ENCODE measurements around the gene LYST.
A peak's percentile ranks its signal among the peaks of the same experiment; 100 is the strongest.
"Not testable (repeated sequence)": the region's sequence is repeated elsewhere in the genome, so short reads cannot be mapped to it uniquely, and the experiment has no call there.

LYST gene

GRCh38 chr1:235818632-235819136 lies 48.0 kb downstream of the LYST start:
- no peak for DNase-seq

DNA sequence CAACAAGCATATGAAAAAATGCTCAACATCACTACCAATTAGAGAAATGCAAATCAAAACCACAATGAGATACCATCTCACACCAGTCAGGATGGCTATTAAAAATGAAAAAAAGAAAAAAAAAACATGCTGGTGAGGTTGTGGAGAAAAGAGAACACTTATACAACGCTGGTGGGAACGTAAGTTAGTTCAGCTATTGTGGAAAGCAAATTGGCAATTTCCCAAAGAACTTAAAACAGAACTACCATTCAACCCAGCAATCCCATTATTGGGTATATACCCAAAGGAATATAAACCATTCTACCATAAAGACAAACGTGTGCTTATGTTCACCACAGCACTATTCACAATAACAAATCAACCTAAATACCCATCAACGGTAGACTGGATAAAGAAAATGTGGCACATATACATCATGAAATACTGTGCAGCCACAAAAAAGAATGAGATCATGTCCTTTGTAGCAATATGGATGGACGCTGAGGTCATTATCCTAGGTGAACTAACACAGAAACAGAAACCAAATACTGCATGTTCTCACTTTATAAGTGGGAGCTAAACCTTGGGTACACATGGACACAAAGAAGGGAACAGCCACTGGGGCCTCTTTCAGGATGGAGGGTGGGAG lies 49.5 kb downstream of the LYST start:
- DNase-seq, result no peak

DNA sequence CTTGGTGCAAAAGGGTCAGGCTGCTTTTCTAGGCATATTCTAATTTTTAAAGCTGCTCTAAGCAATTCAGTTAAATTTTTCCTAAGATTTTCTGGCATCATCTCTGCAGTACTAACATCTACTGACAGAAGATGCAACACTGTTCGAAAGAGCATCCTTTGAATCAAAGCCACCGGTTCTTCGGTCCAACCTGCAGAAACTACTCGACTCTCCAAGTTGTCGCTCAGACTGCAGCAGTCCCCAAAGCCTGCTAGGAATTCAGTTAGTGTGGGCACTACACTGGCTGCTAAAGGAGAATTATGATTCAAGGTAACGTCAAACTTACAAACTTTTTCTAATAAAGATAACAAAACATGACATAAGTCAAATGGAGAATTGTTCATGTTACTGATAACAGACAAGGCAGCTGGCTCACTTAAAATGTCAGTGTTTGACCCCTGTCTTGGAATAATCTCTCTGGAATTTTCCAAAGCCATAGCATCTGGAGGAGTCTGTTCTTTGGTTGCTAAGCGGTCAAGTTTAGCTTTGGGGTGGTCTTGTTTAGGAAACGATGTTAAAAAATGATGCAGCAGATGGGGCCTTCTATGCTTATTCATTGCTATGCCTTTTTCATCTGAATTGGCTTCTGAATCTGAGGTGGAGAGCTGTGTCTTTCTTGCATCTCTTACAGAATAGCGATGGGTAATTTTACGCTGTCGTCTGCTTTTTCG lies 56.9 kb downstream of the LYST start:
- no peak for DNase-seq

DNA sequence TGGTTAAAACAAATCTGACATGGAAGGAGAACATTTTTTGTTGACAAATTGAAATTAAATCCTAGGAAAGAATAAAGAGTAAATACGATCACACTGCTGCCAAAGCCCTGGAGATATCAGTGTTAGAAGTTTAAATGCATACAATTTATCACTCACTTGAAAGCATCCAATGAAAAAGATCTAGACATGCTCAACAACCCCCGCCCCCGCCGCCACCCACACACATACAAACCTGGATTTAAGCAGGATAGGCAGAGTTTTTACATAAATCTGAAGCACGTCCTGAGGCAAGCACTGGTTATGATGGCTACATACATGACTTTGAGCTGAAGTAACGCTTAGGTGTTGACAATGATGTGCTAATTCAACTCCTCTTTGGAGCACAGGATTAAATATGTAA lies 58.5 kb downstream of the LYST start:
- DNase-seq, result no peak

- DNase-seq, result no peak
These were observed 60.6 kb downstream of the LYST start for GRCh38 chr1:235806123-235806522.

DNA sequence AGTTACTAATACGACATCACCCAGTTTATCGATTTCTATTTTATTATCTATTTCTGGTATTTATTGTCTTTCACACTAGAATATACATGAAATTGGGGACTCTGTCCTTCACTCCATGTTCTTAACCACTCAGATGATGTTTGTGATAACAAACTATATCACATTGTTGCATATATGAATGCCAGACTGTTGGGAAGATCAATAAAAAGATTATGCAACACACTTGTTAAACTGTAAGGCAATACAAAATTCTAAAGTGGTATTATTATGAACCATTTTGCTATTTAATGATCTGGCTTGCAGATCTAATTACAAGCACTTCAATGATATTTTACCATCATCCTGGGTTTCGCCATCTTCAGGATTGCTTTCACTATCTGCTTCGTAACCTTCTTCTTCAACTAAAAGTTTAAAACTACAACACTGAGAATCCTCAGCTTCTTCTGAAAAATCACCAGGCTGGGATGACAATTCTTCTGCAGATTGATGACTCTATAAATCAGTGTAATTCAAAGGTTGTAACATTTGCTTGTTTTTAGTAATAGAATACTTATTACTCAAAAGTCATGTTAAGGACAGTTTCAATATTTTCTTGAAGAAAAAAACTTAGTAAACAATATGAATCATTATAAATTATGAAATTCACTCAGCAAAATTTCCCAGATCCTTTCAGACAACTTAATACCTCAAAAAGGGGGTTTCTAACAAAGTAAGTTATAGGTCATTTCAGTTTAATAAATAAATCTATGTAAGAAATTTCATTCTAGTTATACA lies 63.9 kb downstream of the LYST start:
- no peak for DNase-seq

- DNase-seq, result no peak
These were observed 67.4 kb downstream of the LYST start for GRCh38 chr1:235799264-235799663.

DNA sequence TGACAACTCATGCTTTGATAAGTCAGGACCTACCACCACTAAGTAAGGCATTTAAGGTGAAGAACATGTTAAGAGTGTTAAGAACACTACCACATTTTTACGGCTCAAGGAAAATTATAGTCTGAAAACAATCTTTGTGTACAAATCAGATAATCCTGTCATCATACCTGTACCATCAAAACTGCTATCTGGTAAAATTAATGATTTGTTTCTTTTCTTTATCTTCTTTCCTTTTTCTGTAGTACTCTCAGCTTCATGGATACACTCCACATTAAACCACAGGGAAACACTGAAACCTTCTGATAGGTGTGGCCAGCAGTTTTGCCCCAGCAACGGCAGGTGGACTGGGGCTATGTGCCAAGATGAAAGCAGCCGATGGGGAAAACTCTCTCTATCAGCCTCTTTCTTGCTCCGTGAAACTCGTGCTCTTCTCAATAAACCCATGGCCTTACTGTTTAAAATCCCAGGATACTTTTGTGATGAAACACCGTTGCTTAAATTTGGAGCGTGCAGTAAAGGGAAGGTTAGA lies 75.1 kb downstream of the LYST start:
- DNase-seq, result peak; percentile 64

- DNase-seq, result no peak
These were observed 76.6 kb downstream of the LYST start for GRCh38 chr1:235790123-235790522.

GRCh38 chr1:235786227-235786898 lies 80.3 kb downstream of the LYST start:
- DNase-seq, result not testable (repeated sequence)

DNA sequence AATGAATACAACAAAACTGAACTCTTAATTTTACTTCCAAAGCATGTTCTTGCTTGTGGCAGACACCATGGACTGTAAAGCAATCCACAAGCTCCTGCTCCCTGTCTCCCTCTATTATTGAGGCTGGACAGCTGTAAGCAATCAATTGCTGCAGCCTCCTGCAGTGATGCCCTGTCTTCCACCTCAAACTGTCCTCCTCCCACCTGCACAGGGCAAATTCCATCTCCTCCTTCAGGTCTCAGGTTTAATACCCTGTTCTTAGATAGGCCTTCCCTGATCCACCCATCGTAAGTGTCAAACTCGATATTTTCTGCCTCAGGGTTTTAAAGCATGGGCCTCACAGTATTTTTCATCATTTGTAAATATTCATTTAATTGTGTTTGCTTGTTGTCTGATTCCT lies 81.8 kb downstream of the LYST start:
- DNase-seq, result no peak

- peak; percentile 49 for DNase-seq
These were observed 83.4 kb downstream of the LYST start for GRCh38 chr1:235783148-235783776.

DNA sequence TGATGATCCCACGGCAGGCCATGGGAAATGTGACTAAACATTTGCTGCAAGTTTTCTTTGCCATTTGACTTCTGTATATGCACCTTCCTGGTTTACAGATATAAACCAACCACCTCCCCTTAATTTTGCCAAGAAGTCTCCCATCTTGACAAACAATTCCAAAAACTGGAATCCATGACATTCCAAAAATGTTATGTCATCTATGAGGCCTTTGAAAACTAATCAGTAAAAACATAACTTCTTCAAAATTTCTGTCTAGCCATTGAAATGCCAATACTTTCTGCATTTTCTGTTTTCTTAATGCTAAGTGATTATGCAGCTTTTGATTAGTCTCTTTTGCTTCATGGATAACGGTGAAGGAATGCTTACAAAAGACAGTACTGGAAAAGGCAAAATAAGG lies 84.1 kb downstream of the LYST start:
- DNase-seq, result no peak

- no peak for DNase-seq
These were observed 84.9 kb downstream of the LYST start for GRCh38 chr1:235781807-235782206.

- no peak for DNase-seq
These were observed 86.9 kb downstream of the LYST start for GRCh38 chr1:235779770-235780169.

GRCh38 chr1:235776396-235776795 lies 90.3 kb downstream of the LYST start:
- no peak for DNase-seq

- DNase-seq, result no peak
These were observed 91.4 kb downstream of the LYST start for GRCh38 chr1:235775246-235775860.

DNA sequence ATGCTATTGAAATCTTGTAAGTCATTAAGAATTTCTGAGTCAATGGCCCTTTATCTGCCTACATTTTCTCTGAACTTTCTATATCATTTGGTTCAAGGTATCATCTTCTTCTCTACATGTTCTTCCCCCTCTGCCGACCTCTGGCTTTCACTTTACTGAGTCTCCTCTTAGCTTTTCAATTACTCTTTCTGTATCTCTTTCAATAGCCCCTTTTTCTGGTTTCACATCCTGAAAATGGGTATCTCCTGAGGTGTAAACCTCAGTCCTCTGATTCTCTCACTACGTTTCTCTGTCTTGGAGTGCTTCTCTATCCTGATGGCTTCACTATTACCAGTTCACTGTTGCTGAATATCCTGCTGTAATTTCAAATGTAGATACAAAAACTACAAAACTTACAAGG lies 98.9 kb downstream of the LYST start:
- DNase-seq, result peak; percentile 70

GRCh38 chr1:235766794-235767285 lies 99.9 kb downstream of the LYST start:
- DNase-seq, result no peak

- DNase-seq, result no peak
These were observed 102.7 kb downstream of the LYST start for GRCh38 chr1:235763962-235764361.

- DNase-seq, result no peak
These were observed 107.4 kb downstream of the LYST start for GRCh38 chr1:235759336-235759735.

GRCh38 chr1:235758931-235759330 lies 107.8 kb downstream of the LYST start:
- DNase-seq, result peak; percentile 94

All from RPMI8226 (cell line).